ENCODE data around the gene ZCCHC10.

ZCCHC10 gene

DNA sequence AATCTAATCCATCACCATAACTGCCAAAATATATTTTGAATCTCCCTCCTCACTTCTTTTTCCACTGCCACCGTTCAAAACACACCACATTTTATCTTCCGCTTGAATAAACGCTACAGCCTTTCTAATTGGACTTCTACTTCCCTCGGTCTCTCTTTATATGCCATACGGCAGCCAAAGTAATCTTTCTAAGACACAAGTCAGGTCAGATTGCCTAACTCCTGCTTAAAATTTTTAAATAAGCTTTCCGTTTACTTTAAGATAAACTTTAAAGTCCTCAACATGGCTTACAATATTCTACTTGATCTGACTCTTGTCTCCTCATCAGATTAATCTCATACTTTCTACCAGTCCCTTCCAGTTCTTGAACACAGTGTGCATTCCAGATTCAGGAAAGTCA, 72.6 kb downstream of the ZCCHC10 start:
- TF ChIP-seq ZC3H10 (CRISPR knock-in tag; IDR thresholded peaks at IDR 0.05) (no peak), SNAI2 (CRISPR knock-in tag; IDR thresholded peaks at IDR 0.05) (no peak), ARNTL (CRISPR knock-in tag; IDR thresholded peaks at IDR 0.05; ENCODE audit: borderline replicate concordance, low read depth) (no peak), BACH2 (CRISPR knock-in tag; IDR thresholded peaks at IDR 0.05; ENCODE audit: borderline replicate concordance) (no peak), ZNF70 (CRISPR knock-in tag; IDR thresholded peaks at IDR 0.05) (no peak), ESRRG (CRISPR knock-in tag; IDR thresholded peaks at IDR 0.05) (no peak)
- no peak for ATAC-seq

DNA sequence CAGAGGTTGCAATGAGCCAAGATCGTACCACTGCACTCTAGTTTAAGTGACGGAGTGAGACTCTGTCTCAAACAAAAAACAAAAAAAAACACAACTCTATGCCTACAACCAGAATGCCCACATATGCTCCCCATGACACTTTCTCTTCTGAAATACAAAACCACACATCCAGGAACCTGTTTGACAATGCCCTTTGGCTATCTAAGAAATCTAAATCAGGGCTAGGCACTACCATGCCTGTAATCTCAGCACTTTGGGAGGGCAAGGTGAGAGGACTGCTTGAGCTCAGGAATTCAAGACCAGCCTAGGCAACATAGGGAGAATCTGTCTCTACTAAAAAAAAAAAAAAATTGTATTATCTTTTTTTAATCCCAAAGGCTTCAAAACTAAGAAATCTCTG, 73.5 kb downstream of the ZCCHC10 start:
- no peak for ATAC-seq
- TF ChIP-seq OSR1 (CRISPR knock-in tag; IDR thresholded peaks at IDR 0.05) (no peak), ZNF565 (CRISPR knock-in tag; conservative IDR thresholded peaks at IDR 0.05; ENCODE audit: low read depth) (no peak), TOX (CRISPR knock-in tag; IDR thresholded peaks at IDR 0.05; ENCODE audit: borderline replicate concordance) (no peak), ZFP30 (CRISPR knock-in tag; IDR thresholded peaks at IDR 0.05) (no peak), ZFP3 (CRISPR knock-in tag; IDR thresholded peaks at IDR 0.05) (no peak), ZC3H10 (CRISPR knock-in tag; IDR thresholded peaks at IDR 0.05) (no peak), TSHZ2 (CRISPR knock-in tag; IDR thresholded peaks at IDR 0.05) (no peak)
- TF ChIP-seq, protein P1, sequence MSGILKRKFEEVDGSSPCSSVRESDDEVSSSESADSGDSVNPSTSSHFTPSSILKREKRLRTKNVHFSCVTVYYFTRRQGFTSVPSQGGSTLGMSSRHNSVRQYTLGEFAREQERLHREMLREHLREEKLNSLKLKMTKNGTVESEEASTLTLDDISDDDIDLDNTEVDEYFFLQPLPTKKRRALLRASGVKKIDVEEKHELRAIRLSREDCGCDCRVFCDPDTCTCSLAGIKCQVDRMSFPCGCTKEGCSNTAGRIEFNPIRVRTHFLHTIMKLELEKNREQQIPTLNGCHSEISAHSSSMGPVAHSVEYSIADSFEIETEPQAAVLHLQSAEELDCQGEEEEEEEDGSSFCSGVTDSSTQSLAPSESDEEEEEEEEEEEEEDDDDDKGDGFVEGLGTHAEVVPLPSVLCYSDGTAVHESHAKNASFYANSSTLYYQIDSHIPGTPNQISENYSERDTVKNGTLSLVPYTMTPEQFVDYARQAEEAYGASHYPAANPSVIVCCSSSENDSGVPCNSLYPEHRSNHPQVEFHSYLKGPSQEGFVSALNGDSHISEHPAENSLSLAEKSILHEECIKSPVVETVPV (CRISPR knock-in tag; IDR thresholded peaks at IDR 0.05): no peak
- TF ChIP-seq, protein P2, sequence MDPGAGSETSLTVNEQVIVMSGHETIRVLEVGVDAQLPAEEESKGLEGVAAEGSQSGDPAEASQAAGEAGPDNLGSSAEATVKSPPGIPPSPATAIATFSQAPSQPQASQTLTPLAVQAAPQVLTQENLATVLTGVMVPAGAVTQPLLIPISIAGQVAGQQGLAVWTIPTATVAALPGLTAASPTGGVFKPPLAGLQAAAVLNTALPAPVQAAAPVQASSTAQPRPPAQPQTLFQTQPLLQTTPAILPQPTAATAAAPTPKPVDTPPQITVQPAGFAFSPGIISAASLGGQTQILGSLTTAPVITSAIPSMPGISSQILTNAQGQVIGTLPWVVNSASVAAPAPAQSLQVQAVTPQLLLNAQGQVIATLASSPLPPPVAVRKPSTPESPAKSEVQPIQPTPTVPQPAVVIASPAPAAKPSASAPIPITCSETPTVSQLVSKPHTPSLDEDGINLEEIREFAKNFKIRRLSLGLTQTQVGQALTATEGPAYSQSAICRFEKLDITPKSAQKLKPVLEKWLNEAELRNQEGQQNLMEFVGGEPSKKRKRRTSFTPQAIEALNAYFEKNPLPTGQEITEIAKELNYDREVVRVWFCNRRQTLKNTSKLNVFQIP (CRISPR knock-in tag; IDR thresholded peaks at IDR 0.05; ENCODE audit: borderline replicate concordance, low read depth): no peak
- TF ChIP-seq, protein P3, sequence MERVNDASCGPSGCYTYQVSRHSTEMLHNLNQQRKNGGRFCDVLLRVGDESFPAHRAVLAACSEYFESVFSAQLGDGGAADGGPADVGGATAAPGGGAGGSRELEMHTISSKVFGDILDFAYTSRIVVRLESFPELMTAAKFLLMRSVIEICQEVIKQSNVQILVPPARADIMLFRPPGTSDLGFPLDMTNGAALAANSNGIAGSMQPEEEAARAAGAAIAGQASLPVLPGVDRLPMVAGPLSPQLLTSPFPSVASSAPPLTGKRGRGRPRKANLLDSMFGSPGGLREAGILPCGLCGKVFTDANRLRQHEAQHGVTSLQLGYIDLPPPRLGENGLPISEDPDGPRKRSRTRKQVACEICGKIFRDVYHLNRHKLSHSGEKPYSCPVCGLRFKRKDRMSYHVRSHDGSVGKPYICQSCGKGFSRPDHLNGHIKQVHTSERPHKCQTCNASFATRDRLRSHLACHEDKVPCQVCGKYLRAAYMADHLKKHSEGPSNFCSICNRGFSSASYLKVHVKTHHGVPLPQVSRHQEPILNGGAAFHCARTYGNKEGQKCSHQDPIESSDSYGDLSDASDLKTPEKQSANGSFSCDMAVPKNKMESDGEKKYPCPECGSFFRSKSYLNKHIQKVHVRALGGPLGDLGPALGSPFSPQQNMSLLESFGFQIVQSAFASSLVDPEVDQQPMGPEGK (CRISPR knock-in tag; IDR thresholded peaks at IDR 0.05; ENCODE audit: borderline replicate concordance): no peak

- TF ChIP-seq, protein P2 (CRISPR knock-in tag; IDR thresholded peaks at IDR 0.05; ENCODE audit: borderline replicate concordance, low read depth): no peak
- TF ChIP-seq CSDC2 (CRISPR knock-in tag; IDR thresholded peaks at IDR 0.05): no peak
- TF ChIP-seq GLIS3 (CRISPR knock-in tag; IDR thresholded peaks at IDR 0.05): no peak
- TF ChIP-seq ZNF8 (CRISPR knock-in tag; IDR thresholded peaks at IDR 0.05): no peak
- no peak for ATAC-seq
These were observed 74.5 kb downstream of the ZCCHC10 start for GRCh38 chr5:132951897-132952296.

DNA sequence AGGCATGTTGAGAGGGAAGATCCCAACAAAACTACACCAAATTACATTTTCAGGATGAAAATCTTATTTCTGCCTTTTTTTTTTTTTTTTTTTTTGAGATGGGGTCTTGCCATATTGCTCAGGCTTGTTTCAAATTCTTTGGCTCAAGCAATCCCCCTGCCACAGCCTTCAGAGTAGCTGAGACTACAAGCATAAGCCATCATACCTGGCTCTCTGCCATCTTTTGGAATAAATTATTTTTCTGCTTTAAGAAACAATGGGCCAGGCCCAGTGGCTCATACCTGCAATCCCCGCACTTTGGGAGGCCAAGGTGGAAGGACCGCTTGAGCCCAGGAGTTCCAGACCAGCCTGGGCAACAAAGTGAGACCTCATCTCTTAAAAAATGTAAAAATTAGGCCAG, 77.2 kb downstream of the ZCCHC10 start:
- no peak for TF ChIP-seq SNAI2 (CRISPR knock-in tag; IDR thresholded peaks at IDR 0.05)
- TF ChIP-seq OSR1 (CRISPR knock-in tag; IDR thresholded peaks at IDR 0.05): no peak
- TF ChIP-seq ARNTL (CRISPR knock-in tag; IDR thresholded peaks at IDR 0.05; ENCODE audit: borderline replicate concordance, low read depth): no peak
- TF ChIP-seq CSDC2 (CRISPR knock-in tag; IDR thresholded peaks at IDR 0.05): no peak
- TF ChIP-seq PPARA (CRISPR knock-in tag; IDR thresholded peaks at IDR 0.05; ENCODE audit: borderline replicate concordance): no peak
- TF ChIP-seq ISL1 (CRISPR knock-in tag; IDR thresholded peaks at IDR 0.05): no peak
- no peak for TF ChIP-seq ZNF565 (CRISPR knock-in tag; conservative IDR thresholded peaks at IDR 0.05; ENCODE audit: low read depth)
- TF ChIP-seq RARB (CRISPR knock-in tag; IDR thresholded peaks at IDR 0.05): no peak
- TF ChIP-seq TOX (CRISPR knock-in tag; IDR thresholded peaks at IDR 0.05; ENCODE audit: borderline replicate concordance): no peak
- TF ChIP-seq, protein P3 (CRISPR knock-in tag; IDR thresholded peaks at IDR 0.05; ENCODE audit: borderline replicate concordance): no peak
- no peak for TF ChIP-seq TSHZ2 (CRISPR knock-in tag; IDR thresholded peaks at IDR 0.05)
- TF ChIP-seq TCF4 (CRISPR knock-in tag; IDR thresholded peaks at IDR 0.05; ENCODE audit: borderline replicate concordance): no peak
- no peak for TF ChIP-seq GLIS3 (CRISPR knock-in tag; IDR thresholded peaks at IDR 0.05)
- no peak for ATAC-seq

All from SK-N-SH treated with all-trans-retinoic acid at 6 μM for 48 hours (cell line).